ENCODE results near the gene DPPA4. TPM values are rescaled to one million over a fixed set of nuclear protein-coding genes. Genes with fewer than 3 reads are reported as not detected.

DPPA4 gene
- total and polyA plus RNA-seq, 4 donors = 0.04 to 1.8 (median 0.43) TPM

- TF ChIP-seq CTCF (IDR thresholded peaks at IDR 0.05; ENCODE audit: control extremely low read depth, extremely low read depth) = no peak
- no peak overlapping the region for H3K4me3 ChIP-seq
- ATAC-seq (ENCODE audit: insufficient read depth, low FRiP score) = no peak
- H3K4me1 ChIP-seq (ENCODE audit: control insufficient read depth in 5 of 5, insufficient read depth in 5 of 5, low read length in 5 of 5) = peaks cover 0 to 5% (median 0%) of the 10 kb centered on the region in 5 donors
- H3K9ac ChIP-seq (ENCODE audit: insufficient read depth in 1 of 2, low read length in 2 of 2) = no peak overlapping the region
- peaks cover 0 to 2% (median 0%) of the 10 kb centered on the region in 3 donors for H3K27me3 ChIP-seq (ENCODE audit: control insufficient read depth in 3 of 3, insufficient read depth in 3 of 3, low read length in 2 of 3)
- no peaks in the 10 kb centered on the region for H3K36me3 ChIP-seq (ENCODE audit: control insufficient read depth in 4 of 4, insufficient read depth in 4 of 4, low read length in 4 of 4)
- 60 to 62% methylated on average over 8 of the region's 8 CpGs for WGBS, 2 donors
- H3K9me3 ChIP-seq (ENCODE audit: control insufficient read depth in 4 of 4, insufficient read depth in 3 of 4, low read length in 3 of 4) = no peaks in the 10 kb centered on the region
- H3K27ac ChIP-seq (ENCODE audit: low read depth in 1 of 2, low read length in 1 of 2) = no peak overlapping the region
- DNase-seq = peak in 1 of 3 donors; percentile 6
These were observed 18.5 kb upstream of the DPPA4 start for GRCh38 chr3:109355625-109356441.

- H3K27me3 ChIP-seq (ENCODE audit: control insufficient read depth in 3 of 3, insufficient read depth in 3 of 3, low read length in 2 of 3) = peaks cover 0 to 2% (median 0%) of the 10 kb centered on the region in 3 donors
- H3K9me3 ChIP-seq (ENCODE audit: control insufficient read depth in 4 of 4, insufficient read depth in 3 of 4, low read length in 3 of 4) = no peaks in the 10 kb centered on the region
- 57 to 59% methylated on average over 2 of the region's 2 CpGs for WGBS, 2 donors
- H3K4me3 ChIP-seq = no peak overlapping the region
- H3K9ac ChIP-seq (ENCODE audit: insufficient read depth in 1 of 2, low read length in 2 of 2) = no peak overlapping the region
- DNase-seq = no peak
- H3K27ac ChIP-seq (ENCODE audit: low read depth in 1 of 2, low read length in 1 of 2) = no peak overlapping the region
- no peaks in the 10 kb centered on the region for H3K36me3 ChIP-seq (ENCODE audit: control insufficient read depth in 4 of 4, insufficient read depth in 4 of 4, low read length in 4 of 4)
- no peak for TF ChIP-seq CTCF (IDR thresholded peaks at IDR 0.05; ENCODE audit: control extremely low read depth, extremely low read depth)
- H3K4me1 ChIP-seq (ENCODE audit: control insufficient read depth in 5 of 5, insufficient read depth in 5 of 5, low read length in 5 of 5) = peaks cover 0 to 5% (median 0%) of the 10 kb centered on the region in 5 donors
- no peak for ATAC-seq (ENCODE audit: insufficient read depth, low FRiP score)
These were observed 15.7 kb upstream of the DPPA4 start for GRCh38 chr3:109353057-109353456.

GRCh38 chr3:109351231-109351630, 13.9 kb upstream of the DPPA4 start:
- DNase-seq (no peak), ATAC-seq (ENCODE audit: insufficient read depth, low FRiP score) (no peak)
- Histone ChIP-seq H3K4me3 (no peak overlapping the region), H3K9me3 (ENCODE audit: control insufficient read depth in 4 of 4, insufficient read depth in 3 of 4, low read length in 3 of 4) (no peaks in the 10 kb centered on the region), H3K36me3 (ENCODE audit: control insufficient read depth in 4 of 4, insufficient read depth in 4 of 4, low read length in 4 of 4) (no peaks in the 10 kb centered on the region), H3K27me3 (ENCODE audit: control insufficient read depth in 3 of 3, insufficient read depth in 3 of 3, low read length in 2 of 3) (no peaks in the 10 kb centered on the region), H3K27ac (ENCODE audit: low read depth in 1 of 2, low read length in 1 of 2) (no peak overlapping the region), H3K4me1 (ENCODE audit: control insufficient read depth in 5 of 5, insufficient read depth in 5 of 5, low read length in 5 of 5) (peaks cover 0 to 5% (median 0%) of the 10 kb centered on the region in 5 donors), H3K9ac (ENCODE audit: insufficient read depth in 1 of 2, low read length in 2 of 2) (no peak overlapping the region)
- TF ChIP-seq CTCF (IDR thresholded peaks at IDR 0.05; ENCODE audit: control extremely low read depth, extremely low read depth) = no peak

Measured in lung (tissue), 12 donors.